ENCODE results near the gene AGTPBP1.

GRCh38 chr9:85528142-85528541, 213.6 kb downstream of the AGTPBP1 start:
- TF ChIP-seq, protein P1, sequence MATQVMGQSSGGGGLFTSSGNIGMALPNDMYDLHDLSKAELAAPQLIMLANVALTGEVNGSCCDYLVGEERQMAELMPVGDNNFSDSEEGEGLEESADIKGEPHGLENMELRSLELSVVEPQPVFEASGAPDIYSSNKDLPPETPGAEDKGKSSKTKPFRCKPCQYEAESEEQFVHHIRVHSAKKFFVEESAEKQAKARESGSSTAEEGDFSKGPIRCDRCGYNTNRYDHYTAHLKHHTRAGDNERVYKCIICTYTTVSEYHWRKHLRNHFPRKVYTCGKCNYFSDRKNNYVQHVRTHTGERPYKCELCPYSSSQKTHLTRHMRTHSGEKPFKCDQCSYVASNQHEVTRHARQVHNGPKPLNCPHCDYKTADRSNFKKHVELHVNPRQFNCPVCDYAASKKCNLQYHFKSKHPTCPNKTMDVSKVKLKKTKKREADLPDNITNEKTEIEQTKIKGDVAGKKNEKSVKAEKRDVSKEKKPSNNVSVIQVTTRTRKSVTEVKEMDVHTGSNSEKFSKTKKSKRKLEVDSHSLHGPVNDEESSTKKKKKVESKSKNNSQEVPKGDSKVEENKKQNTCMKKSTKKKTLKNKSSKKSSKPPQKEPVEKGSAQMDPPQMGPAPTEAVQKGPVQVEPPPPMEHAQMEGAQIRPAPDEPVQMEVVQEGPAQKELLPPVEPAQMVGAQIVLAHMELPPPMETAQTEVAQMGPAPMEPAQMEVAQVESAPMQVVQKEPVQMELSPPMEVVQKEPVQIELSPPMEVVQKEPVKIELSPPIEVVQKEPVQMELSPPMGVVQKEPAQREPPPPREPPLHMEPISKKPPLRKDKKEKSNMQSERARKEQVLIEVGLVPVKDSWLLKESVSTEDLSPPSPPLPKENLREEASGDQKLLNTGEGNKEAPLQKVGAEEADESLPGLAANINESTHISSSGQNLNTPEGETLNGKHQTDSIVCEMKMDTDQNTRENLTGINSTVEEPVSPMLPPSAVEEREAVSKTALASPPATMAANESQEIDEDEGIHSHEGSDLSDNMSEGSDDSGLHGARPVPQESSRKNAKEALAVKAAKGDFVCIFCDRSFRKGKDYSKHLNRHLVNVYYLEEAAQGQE (IDR thresholded peaks at IDR 0.05; ENCODE audit: low read depth): no peak
- TF ChIP-seq RAD21 (IDR thresholded peaks at IDR 0.05; ENCODE audit: low read depth) (no peak), TAF1 (IDR thresholded peaks at IDR 0.05; ENCODE audit: low read depth) (no peak), ZBTB7A (IDR thresholded peaks at IDR 0.05; ENCODE audit: low read depth) (no peak), CEBPB (IDR thresholded peaks at IDR 0.05) (no peak), TEAD4 (IDR thresholded peaks at IDR 0.05) (no peak), NFIC (IDR thresholded peaks at IDR 0.05) (no peak), YY1 (IDR thresholded peaks at IDR 0.05; ENCODE audit: low read depth) (no peak)

Data from Ishikawa (cell line).